ENCODE data around the gene WNT11.

Gene WNT11

GRCh38 chr11:76196849-76197248 is 9.5 kb downstream of the WNT11 start:
- H3K9me3 Mint-ChIP-seq, result no peaks in the 10 kb centered on the region
- H3K4me1 Mint-ChIP-seq, result peaks cover 16% of the 10 kb centered on the region
- no peak for TF ChIP-seq CTCF (IDR thresholded peaks at IDR 0.05; ENCODE audit: unreplicated experiment in 3 of 3)
- H3K4me3 Mint-ChIP-seq, result no peak overlapping the region
- peaks cover 15% of the 10 kb centered on the region for H3K27me3 Mint-ChIP-seq (ENCODE audit: low read depth)
- no peak overlapping the region for H3K27ac Mint-ChIP-seq
- H3K36me3 Mint-ChIP-seq (ENCODE audit: low read depth), result peaks cover 14% of the 10 kb centered on the region

- H3K4me1 Mint-ChIP-seq, result peaks cover 22% of the 10 kb centered on the region
- H3K9me3 Mint-ChIP-seq, result no peaks in the 10 kb centered on the region
- H3K4me3 Mint-ChIP-seq, result no peak overlapping the region
- H3K27me3 Mint-ChIP-seq (ENCODE audit: low read depth), result peaks cover 15% of the 10 kb centered on the region
- peaks cover 11% of the 10 kb centered on the region for H3K36me3 Mint-ChIP-seq (ENCODE audit: low read depth)
- no peak for TF ChIP-seq CTCF (IDR thresholded peaks at IDR 0.05; ENCODE audit: unreplicated experiment in 3 of 3)
- no peak overlapping the region for H3K27ac Mint-ChIP-seq
Observed at GRCh38 chr11:76194872-76195668, 11.2 kb downstream of the WNT11 start.

GRCh38 chr11:76193219-76193618 is 13.1 kb downstream of the WNT11 start:
- Mint-ChIP-seq H3K9me3 (no peaks in the 10 kb centered on the region), H3K27ac (no peak overlapping the region), H3K4me3 (no peak overlapping the region), H3K36me3 (ENCODE audit: low read depth) (peaks cover 16% of the 10 kb centered on the region), H3K27me3 (ENCODE audit: low read depth) (peaks cover 9% of the 10 kb centered on the region), H3K4me1 (peaks cover 28% of the 10 kb centered on the region)
- no peak for TF ChIP-seq CTCF (IDR thresholded peaks at IDR 0.05; ENCODE audit: unreplicated experiment in 3 of 3)

- H3K27ac Mint-ChIP-seq, result peak overlapping the region; percentile 83 to 88 (median 85)
- peaks cover 44% of the 10 kb centered on the region for H3K4me1 Mint-ChIP-seq
- no peak for TF ChIP-seq CTCF (IDR thresholded peaks at IDR 0.05; ENCODE audit: unreplicated experiment in 3 of 3)
- peaks cover 11% of the 10 kb centered on the region for H3K36me3 Mint-ChIP-seq (ENCODE audit: low read depth)
- peak overlapping the region in 1 of 3 experiments; percentile 3 for H3K4me3 Mint-ChIP-seq
- H3K9me3 Mint-ChIP-seq, result no peaks in the 10 kb centered on the region
- H3K27me3 Mint-ChIP-seq (ENCODE audit: low read depth), result peaks cover 14% of the 10 kb centered on the region
Observed at GRCh38 chr11:76190376-76190775, 15.9 kb downstream of the WNT11 start.

- Mint-ChIP-seq H3K36me3 (ENCODE audit: low read depth) (peaks cover 8% of the 10 kb centered on the region), H3K27me3 (ENCODE audit: low read depth) (peaks cover 14% of the 10 kb centered on the region), H3K4me3 (no peak overlapping the region), H3K27ac (peak overlapping the region in 1 of 3 experiments; percentile 88), H3K4me1 (peaks cover 47% of the 10 kb centered on the region), H3K9me3 (no peaks in the 10 kb centered on the region)
- TF ChIP-seq CTCF (IDR thresholded peaks at IDR 0.05; ENCODE audit: unreplicated experiment in 3 of 3), result no peak
Observed at GRCh38 chr11:76189682-76190081, 16.6 kb downstream of the WNT11 start.

- Mint-ChIP-seq H3K4me3 (peak overlapping the region in 1 of 3 experiments; percentile 0), H3K9me3 (no peaks in the 10 kb centered on the region), H3K4me1 (peaks cover 55% of the 10 kb centered on the region), H3K27me3 (ENCODE audit: low read depth) (peaks cover 19% of the 10 kb centered on the region), H3K27ac (peak overlapping the region; percentile 75 to 92 (median 77)), H3K36me3 (ENCODE audit: low read depth) (peaks cover 8% of the 10 kb centered on the region)
- TF ChIP-seq CTCF (IDR thresholded peaks at IDR 0.05; ENCODE audit: unreplicated experiment in 3 of 3), result no peak
Observed at GRCh38 chr11:76188873-76189272, 17.4 kb downstream of the WNT11 start.

All from nephron (organoid).